ENCODE data around the gene CPTP. TPM values are rescaled to one million over a fixed set of nuclear protein-coding genes. Genes with fewer than 3 reads are reported as not detected.

CPTP gene
- total RNA-seq, 1 experiment from 2014 or later, result 141 TPM

GRCh38 chr1:1354271-1355247, 30.0 kb downstream of the CPTP start:
- no TSS peak for BruUV-seq (replicated peaks)
- H3K9me3 ChIP-seq (ENCODE audit: low read length), result no peaks in the 10 kb centered on the region
- no peaks in the 10 kb centered on the region for H4K20me1 ChIP-seq (ENCODE audit: low read length)
- H3K27ac ChIP-seq (ENCODE audit: low read length), result no peak overlapping the region
- no peaks in the 10 kb centered on the region for H3K9me2 ChIP-seq (replicated peaks; ENCODE audit: low read length)
- H3K4me1 ChIP-seq (ENCODE audit: insufficient read depth, low read length), result peaks cover 32% of the 10 kb centered on the region
- H2AFZ ChIP-seq (ENCODE audit: low read length), result no peak overlapping the region
- DNase-seq (no peak), ATAC-seq (peak; percentile 5)
- peak overlapping the region; percentile 78 for H3K4me2 ChIP-seq (ENCODE audit: low read length)
- H3K79me2 ChIP-seq (ENCODE audit: low read length), result peaks cover 15% of the 10 kb centered on the region
- ChIA-PET POLR2A (ENCODE audit: unreplicated experiment) (no interaction called here), CTCF (interaction anchor here (0.6 kb wide), 1 partner anchor 45 kb away, joined by 3 read pairs; no protein-coding TSS in a partner anchor)
- 0 out of 2 replicates have a peak overlapping the region, but pooled peaks have one; percentile 9 for H3K9ac ChIP-seq (ENCODE audit: low read length)
- H3F3A ChIP-seq (ENCODE audit: low read length, unreplicated experiment), result peaks cover 3% of the 10 kb centered on the region
- TF ChIP-seq EZH2 (IDR thresholded peaks at IDR 0.05; ENCODE audit: low read length, unreplicated experiment), result no peak
- no peak for TF ChIP-seq CTCF (conservative IDR thresholded peaks at IDR 0.05; ENCODE audit: low read depth, low read length)
- TF ChIP-seq EZH2phosphoT487 (IDR thresholded peaks at IDR 0.05; ENCODE audit: borderline replicate concordance, low read length), result no peak
- H3K27me3 ChIP-seq (ENCODE audit: low read length), result no peaks in the 10 kb centered on the region
- intact Hi-C loops (cut with micrococcal nuclease), result no loop called here
- no peaks in the 10 kb centered on the region for H3K36me3 ChIP-seq (ENCODE audit: low read depth, low read length)
- H3K4me3 ChIP-seq (ENCODE audit: low read length), result peak overlapping the region; percentile 58

DNA sequence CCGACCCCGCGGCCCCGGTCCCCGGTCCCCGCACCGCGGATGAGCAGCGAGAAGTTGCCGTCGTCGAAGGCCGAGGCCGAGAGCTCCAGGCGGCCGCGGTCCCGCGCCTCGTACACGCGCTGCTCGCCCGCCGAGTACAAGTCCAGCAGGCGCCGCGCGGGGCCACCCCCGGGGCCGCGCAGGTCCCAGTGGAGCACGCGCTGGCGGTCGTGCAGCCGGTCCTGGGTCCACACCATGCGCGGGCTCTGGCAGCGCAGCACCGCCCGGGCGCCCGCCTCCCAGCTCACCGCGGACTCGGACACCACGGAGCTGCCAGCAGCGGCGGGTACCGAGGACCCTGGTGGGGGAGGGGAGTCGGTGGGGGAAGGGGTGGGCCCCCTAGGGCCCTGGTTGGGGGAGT, 30.8 kb downstream of the CPTP start:
- H3K9ac ChIP-seq (ENCODE audit: low read length), result no peak overlapping the region
- H3K4me1 ChIP-seq (ENCODE audit: insufficient read depth, low read length), result peaks cover 40% of the 10 kb centered on the region
- no peaks in the 10 kb centered on the region for H3K9me3 ChIP-seq (ENCODE audit: low read length)
- peak; percentile 43 for ATAC-seq
- 0 out of 2 replicates have a peak overlapping the region, but pooled peaks have one; percentile 32 for H2AFZ ChIP-seq (ENCODE audit: low read length)
- peaks cover 3% of the 10 kb centered on the region for H3F3A ChIP-seq (ENCODE audit: low read length, unreplicated experiment)
- intact Hi-C loops (cut with micrococcal nuclease), result no loop called here
- no peak overlapping the region for H3K27ac ChIP-seq (ENCODE audit: low read length)
- TF ChIP-seq EZH2phosphoT487 (IDR thresholded peaks at IDR 0.05; ENCODE audit: borderline replicate concordance, low read length), result peak; percentile 81; the same call in 1 of the 2 replicates
- no peak for TF ChIP-seq EZH2 (IDR thresholded peaks at IDR 0.05; ENCODE audit: low read length, unreplicated experiment)
- H3K4me2 ChIP-seq (ENCODE audit: low read length), result peak overlapping the region; percentile 78
- POLR2A ChIA-PET (ENCODE audit: unreplicated experiment), result no interaction called here
- peak; percentile 76 for DNase-seq
- H3K27me3 ChIP-seq (ENCODE audit: low read length), result no peaks in the 10 kb centered on the region
- H3K79me2 ChIP-seq (ENCODE audit: low read length), result peaks cover 15% of the 10 kb centered on the region
- H3K36me3 ChIP-seq (ENCODE audit: low read depth, low read length), result no peaks in the 10 kb centered on the region
- H4K20me1 ChIP-seq (ENCODE audit: low read length), result no peaks in the 10 kb centered on the region
- H3K9me2 ChIP-seq (replicated peaks; ENCODE audit: low read length), result no peaks in the 10 kb centered on the region
- peak overlapping the region; percentile 58; the same call in 1 of the 2 replicates for H3K4me3 ChIP-seq (ENCODE audit: low read length)
- no TSS peak for BruUV-seq (replicated peaks)
- CTCF ChIA-PET, result no interaction called here

DNA sequence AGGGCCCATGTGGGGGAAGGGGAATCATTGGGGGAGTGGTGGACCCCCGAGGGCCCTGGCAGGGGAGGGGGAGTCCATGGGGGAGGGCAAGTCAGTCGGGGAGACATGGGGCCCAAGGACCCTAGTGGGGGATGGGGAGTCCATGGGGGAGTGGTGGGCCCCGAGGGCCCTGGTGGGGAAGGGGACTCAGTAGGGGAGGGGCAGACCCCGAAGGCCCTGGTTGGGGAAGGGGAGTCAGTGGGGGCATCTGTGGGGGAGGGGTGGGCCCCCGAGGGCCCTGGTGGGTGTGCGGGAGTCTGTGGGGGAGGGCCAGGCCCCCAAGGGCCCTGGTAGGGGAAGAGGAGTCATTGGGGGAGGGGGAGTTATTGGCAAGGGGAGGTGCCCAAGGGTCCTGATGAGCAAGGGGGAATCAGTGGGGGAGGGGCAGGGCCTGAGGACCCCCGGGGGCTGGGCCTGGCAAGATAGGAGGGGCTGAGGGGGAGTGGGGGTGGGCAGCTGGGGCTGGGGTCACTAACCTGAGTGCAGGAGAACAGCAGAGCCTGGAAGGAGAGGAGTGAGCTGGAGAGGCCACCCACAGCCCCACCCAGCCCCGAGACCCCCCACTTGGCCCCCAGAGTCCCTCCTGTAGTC, 31.7 kb downstream of the CPTP start:
- Histone ChIP-seq H3K9me2 (replicated peaks; ENCODE audit: low read length) (no peaks in the 10 kb centered on the region), H3K27me3 (ENCODE audit: low read length) (no peaks in the 10 kb centered on the region), H3K79me2 (ENCODE audit: low read length) (peaks cover 15% of the 10 kb centered on the region), H3K36me3 (ENCODE audit: low read depth, low read length) (no peaks in the 10 kb centered on the region), H3K4me2 (ENCODE audit: low read length) (no peak overlapping the region), H4K20me1 (ENCODE audit: low read length) (no peaks in the 10 kb centered on the region), H2AFZ (ENCODE audit: low read length) (no peak overlapping the region), H3K4me3 (ENCODE audit: low read length) (no peak overlapping the region), H3K9ac (ENCODE audit: low read length) (no peak overlapping the region), H3K27ac (ENCODE audit: low read length) (no peak overlapping the region), H3F3A (ENCODE audit: low read length, unreplicated experiment) (peaks cover 3% of the 10 kb centered on the region), H3K9me3 (ENCODE audit: low read length) (no peaks in the 10 kb centered on the region), H3K4me1 (ENCODE audit: insufficient read depth, low read length) (peaks cover 49% of the 10 kb centered on the region)
- BruUV-seq (replicated peaks), result no TSS peak
- ChIA-PET POLR2A (ENCODE audit: unreplicated experiment) (no interaction called here), CTCF (no interaction called here)
- ATAC-seq (no peak), DNase-seq (no peak)
- TF ChIP-seq EZH2 (IDR thresholded peaks at IDR 0.05; ENCODE audit: low read length, unreplicated experiment) (no peak), EZH2phosphoT487 (IDR thresholded peaks at IDR 0.05; ENCODE audit: borderline replicate concordance, low read length) (no peak), CTCF (conservative IDR thresholded peaks at IDR 0.05; ENCODE audit: low read depth, low read length) (no peak)
- intact Hi-C loops (cut with micrococcal nuclease), result no loop called here

All from PC-3 (cell line).